ENCODE data around the gene CYRIA. TPM values are rescaled to one million over a fixed set of nuclear protein-coding genes. Genes with fewer than 3 reads are reported as not detected.

Gene CYRIA
- total RNA-seq, 3 donors from 2014 or later, result 0.51 to 1.8 (median 1.8) TPM

DNA sequence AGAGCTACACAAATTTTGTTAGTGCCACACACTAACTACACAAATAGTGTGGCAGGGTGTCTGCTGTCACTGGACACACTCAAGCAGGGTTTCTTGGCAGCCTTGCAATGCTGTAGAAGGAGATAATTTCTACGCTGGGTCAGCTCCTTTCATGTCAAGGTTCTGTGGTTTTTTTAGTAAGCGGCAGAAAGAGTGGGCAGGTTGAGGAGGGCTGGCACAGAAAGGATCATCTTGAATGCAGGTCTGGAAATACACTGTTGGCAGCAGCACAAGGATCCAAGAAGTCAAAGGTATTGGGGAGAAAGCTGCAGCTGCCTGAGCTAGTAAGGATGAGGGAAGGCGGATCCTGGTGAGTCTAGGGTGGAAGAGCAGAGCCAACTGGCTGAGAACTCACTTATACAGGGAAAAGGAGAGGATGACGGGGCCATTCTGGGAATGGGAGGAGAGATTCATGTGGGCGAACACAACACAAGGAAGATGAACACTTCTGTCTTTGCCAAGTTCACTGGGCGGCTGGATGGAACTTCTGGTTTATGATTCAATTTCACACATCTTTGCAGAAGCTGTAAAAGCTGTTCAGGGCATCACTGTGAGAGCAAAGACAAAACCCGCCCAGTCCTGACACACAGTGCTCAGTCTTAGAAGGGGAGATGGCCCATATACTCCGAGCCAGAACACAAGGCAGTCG lies 16.9 kb upstream of the CYRIA start:
- no peaks in the 10 kb centered on the region for H3K36me3 Mint-ChIP-seq (ENCODE audit: insufficient read depth)
- ATAC-seq, result no peak

GRCh38 chr2:16680781-16681180 lies 15.1 kb upstream of the CYRIA start:
- no peak for DNase-seq
- no peak overlapping the region for H3K4me3 Mint-ChIP-seq
- peaks cover 9% of the 10 kb centered on the region for H3K27me3 Mint-ChIP-seq (ENCODE audit: low read depth)
- H3K4me1 Mint-ChIP-seq (ENCODE audit: low read depth), result no peaks in the 10 kb centered on the region
- peaks cover 12% of the 10 kb centered on the region for H3K9me3 Mint-ChIP-seq
- no peak for ATAC-seq
- no peaks in the 10 kb centered on the region for H3K36me3 Mint-ChIP-seq (ENCODE audit: insufficient read depth)

More for the DNA sequence above, 16.9 kb upstream of the CYRIA start:
- Mint-ChIP-seq H3K9me3 (peaks cover 12% of the 10 kb centered on the region), H3K4me1 (ENCODE audit: low read depth) (no peaks in the 10 kb centered on the region), H3K27me3 (ENCODE audit: low read depth) (peaks cover 7% of the 10 kb centered on the region), H3K4me3 (no peak overlapping the region)
- no peak for DNase-seq

GRCh38 chr2:16680304-16680703 lies 14.7 kb upstream of the CYRIA start:
- no peaks in the 10 kb centered on the region for H3K4me1 Mint-ChIP-seq (ENCODE audit: low read depth)
- H3K36me3 Mint-ChIP-seq (ENCODE audit: insufficient read depth), result no peaks in the 10 kb centered on the region
- DNase-seq, result no peak
- H3K9me3 Mint-ChIP-seq, result peaks cover 12% of the 10 kb centered on the region
- H3K4me3 Mint-ChIP-seq, result no peak overlapping the region
- H3K27me3 Mint-ChIP-seq (ENCODE audit: low read depth), result peaks cover 11% of the 10 kb centered on the region
- no peak for ATAC-seq

DNA sequence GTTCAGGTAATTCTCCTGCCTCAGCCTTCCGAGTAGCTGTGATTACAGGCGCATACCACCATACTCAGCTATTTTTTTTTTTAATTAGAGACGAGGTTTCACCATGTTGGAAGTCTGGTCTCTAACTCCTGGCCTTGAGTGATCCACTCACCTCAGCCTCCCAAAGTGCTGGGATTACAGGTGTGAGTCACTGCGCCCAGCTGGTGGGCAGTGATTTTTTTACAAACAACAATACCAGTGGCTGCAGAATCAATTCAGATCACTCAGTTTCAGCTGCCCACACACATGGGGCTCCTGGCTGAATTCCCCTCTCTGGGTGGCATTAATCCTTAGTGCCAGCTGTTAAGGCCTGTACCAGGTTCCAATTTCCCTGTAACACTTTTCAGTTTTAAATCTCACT lies 13.3 kb upstream of the CYRIA start:
- ATAC-seq (no peak), DNase-seq (no peak)
- Mint-ChIP-seq H3K36me3 (ENCODE audit: insufficient read depth) (no peaks in the 10 kb centered on the region), H3K4me1 (ENCODE audit: low read depth) (no peaks in the 10 kb centered on the region), H3K9me3 (peaks cover 12% of the 10 kb centered on the region), H3K4me3 (no peak overlapping the region), H3K27me3 (ENCODE audit: low read depth) (peaks cover 12% of the 10 kb centered on the region)

DNA sequence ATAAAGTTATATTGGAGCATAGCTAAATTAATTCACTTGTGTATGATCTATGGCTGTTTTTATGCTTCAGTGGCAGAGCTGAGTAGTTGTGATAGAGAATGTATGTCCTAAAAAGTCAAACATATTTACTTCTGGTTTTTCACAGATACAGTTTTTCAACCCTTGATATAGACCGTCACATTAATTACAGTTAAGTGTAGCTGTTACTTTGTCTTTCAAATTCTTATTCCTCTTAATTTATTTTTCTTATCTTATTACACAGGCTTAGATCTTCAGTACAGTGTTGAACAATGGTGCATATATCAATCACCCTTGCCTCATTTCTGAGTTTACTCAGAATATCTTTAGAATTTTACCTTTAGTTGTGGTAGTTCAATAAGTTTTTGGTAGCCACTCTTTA lies 12.2 kb upstream of the CYRIA start:
- no peak for ATAC-seq
- no peaks in the 10 kb centered on the region for H3K4me1 Mint-ChIP-seq (ENCODE audit: low read depth)
- peaks cover 12% of the 10 kb centered on the region for H3K9me3 Mint-ChIP-seq
- no peaks in the 10 kb centered on the region for H3K36me3 Mint-ChIP-seq (ENCODE audit: insufficient read depth)
- peaks cover 12% of the 10 kb centered on the region for H3K27me3 Mint-ChIP-seq (ENCODE audit: low read depth)
- no peak for DNase-seq
- no peak overlapping the region for H3K4me3 Mint-ChIP-seq

DNA sequence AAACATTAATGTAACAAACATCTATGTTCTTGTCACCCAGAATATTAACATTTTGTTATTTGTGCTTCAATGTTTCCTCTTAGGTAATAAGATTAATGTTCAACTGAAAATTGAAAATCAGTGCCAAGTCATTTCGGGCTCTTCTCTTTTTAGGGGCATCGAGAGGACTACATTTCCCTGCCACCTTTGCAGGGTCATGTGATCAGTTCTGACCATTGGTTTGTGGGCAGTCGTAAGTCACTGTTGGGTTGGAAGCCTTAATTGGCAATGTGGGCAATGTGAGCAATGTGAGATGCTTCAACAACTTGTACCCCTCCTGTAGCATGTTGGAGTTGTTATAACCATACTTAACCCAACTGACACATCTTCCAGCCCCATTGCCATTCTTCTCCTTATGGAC lies 10.1 kb upstream of the CYRIA start:
- peaks cover 9% of the 10 kb centered on the region for H3K27me3 Mint-ChIP-seq (ENCODE audit: low read depth)
- no peaks in the 10 kb centered on the region for H3K36me3 Mint-ChIP-seq (ENCODE audit: insufficient read depth)
- H3K4me1 Mint-ChIP-seq (ENCODE audit: low read depth), result no peaks in the 10 kb centered on the region
- DNase-seq (no peak), ATAC-seq (no peak)
- H3K9me3 Mint-ChIP-seq, result peaks cover 9% of the 10 kb centered on the region
- no peak overlapping the region for H3K4me3 Mint-ChIP-seq

- ATAC-seq, result no peak
- peaks cover 9% of the 10 kb centered on the region for H3K27me3 Mint-ChIP-seq (ENCODE audit: low read depth)
- H3K4me1 Mint-ChIP-seq (ENCODE audit: low read depth), result no peaks in the 10 kb centered on the region
- H3K36me3 Mint-ChIP-seq (ENCODE audit: insufficient read depth), result no peaks in the 10 kb centered on the region
- peaks cover 9% of the 10 kb centered on the region for H3K9me3 Mint-ChIP-seq
- H3K4me3 Mint-ChIP-seq, result no peak overlapping the region
- no peak for DNase-seq
Measured at GRCh38 chr2:16674154-16674553, 8.5 kb upstream of the CYRIA start.

DNA sequence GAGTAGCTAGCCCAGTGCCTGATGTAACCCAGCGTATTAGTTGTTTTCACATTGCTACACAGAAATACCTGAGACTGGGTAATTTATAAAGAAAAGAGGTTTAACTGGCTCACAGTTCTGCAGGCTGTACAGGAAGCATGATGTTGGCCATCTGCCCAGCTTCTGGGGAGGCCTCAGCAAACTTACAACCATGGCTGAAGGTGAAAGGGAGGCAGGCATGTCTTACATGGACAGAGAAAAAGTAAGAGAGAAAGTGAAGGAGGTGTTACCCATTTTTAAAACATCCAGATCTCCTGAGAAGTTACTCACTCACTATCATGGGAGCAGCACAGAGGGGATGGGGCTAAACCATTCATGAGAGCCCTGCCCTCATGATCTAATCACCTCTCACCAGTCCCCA lies 6.1 kb upstream of the CYRIA start:
- ATAC-seq (no peak), DNase-seq (no peak)
- Mint-ChIP-seq H3K27me3 (ENCODE audit: low read depth) (peaks cover 19% of the 10 kb centered on the region), H3K36me3 (ENCODE audit: insufficient read depth) (no peaks in the 10 kb centered on the region), H3K9me3 (no peaks in the 10 kb centered on the region), H3K4me1 (ENCODE audit: low read depth) (no peaks in the 10 kb centered on the region), H3K4me3 (no peak overlapping the region)

DNA sequence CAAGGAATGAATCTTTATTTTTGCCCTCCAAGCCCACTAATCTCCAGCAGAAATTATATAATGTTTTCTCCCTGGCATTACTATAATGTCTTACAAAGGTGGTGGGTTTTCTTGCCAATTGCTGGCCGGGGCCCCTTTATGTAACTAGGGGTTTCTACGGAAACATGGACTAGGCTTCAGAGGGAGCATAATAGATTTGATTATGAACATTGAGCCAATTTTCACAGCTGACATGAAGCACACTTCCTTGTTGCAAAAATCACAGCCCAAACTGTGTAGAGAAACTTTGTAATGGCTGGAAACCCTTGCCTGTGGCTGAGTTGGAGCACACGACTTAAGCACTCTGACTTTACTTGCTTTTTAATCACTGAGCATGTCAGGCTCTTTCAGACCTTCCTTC lies 3.8 kb upstream of the CYRIA start:
- DNase-seq, result no peak
- H3K27me3 Mint-ChIP-seq (ENCODE audit: low read depth), result peaks cover 27% of the 10 kb centered on the region
- peaks cover 16% of the 10 kb centered on the region for H3K4me1 Mint-ChIP-seq (ENCODE audit: low read depth)

GRCh38 chr2:16666449-16666801 lies 791 bp upstream of the CYRIA start:
- no peaks in the 10 kb centered on the region for H3K9me3 Mint-ChIP-seq
- H3K36me3 Mint-ChIP-seq (ENCODE audit: insufficient read depth), result no peaks in the 10 kb centered on the region
- DNase-seq (no peak), ATAC-seq (peak; percentile 17 to 42)
- H3K4me3 Mint-ChIP-seq, result peak overlapping the region; percentile 73
- H3K27me3 Mint-ChIP-seq (ENCODE audit: low read depth), result peaks cover 43% of the 10 kb centered on the region
- peaks cover 28% of the 10 kb centered on the region for H3K4me1 Mint-ChIP-seq (ENCODE audit: low read depth)

More for the DNA sequence above, 3.8 kb upstream of the CYRIA start:
- no peak for ATAC-seq
- no peaks in the 10 kb centered on the region for H3K36me3 Mint-ChIP-seq (ENCODE audit: insufficient read depth)
- no peak overlapping the region for H3K4me3 Mint-ChIP-seq
- H3K9me3 Mint-ChIP-seq, result no peaks in the 10 kb centered on the region

DNA sequence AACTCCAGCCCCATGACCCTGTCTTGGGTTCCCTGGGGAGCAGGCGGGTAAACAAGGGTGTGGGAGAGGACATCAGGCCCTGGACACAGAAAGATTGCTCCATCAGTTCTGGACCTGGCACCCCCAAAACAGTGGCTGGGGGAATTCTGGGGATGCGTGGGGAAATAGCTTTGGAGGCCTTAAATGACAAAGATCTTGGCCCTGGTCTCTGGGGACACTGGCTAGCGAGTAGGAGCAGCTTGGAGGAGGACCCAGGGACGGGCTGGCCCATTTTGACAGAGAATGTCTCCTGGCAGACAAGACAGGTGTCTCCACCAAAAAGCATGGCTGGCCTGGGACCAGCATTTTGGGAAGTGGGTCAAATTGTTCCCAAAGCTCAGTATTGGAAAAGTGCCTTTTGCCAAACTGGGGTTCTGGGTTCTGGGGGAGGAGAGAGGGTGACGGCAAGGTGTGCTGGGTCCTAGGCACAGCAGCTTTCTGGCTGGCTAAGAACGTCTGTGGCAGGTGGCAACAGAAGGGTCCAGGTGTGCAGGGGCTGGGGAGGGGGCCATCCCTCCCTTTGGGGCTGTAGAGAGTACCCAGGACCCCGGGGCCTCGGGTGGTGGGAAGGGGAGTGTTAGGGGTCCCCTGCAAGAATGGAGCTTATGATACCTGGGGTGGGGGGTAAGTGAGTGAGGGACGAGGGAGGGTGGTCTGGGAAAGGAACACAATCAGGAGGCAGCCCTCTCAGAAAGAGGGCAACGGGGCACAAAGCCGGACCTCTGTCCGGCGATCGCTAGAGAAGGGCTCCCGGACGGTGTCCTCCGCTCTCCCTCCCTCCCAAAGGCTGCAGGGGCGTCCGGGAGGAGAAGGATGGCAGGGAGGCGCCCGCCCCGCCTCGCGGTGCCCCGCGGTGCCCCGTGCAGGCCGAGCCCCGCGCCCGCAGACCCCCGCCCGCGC lies 556 bp downstream of the CYRIA start:
- H3K9me3 Mint-ChIP-seq, result no peaks in the 10 kb centered on the region
- H3K27me3 Mint-ChIP-seq (ENCODE audit: low read depth), result peaks cover 46% of the 10 kb centered on the region
- ATAC-seq (no peak), DNase-seq (no peak)
- H3K4me1 Mint-ChIP-seq (ENCODE audit: low read depth), result peaks cover 28% of the 10 kb centered on the region
- H3K4me3 Mint-ChIP-seq, result peak overlapping the region; percentile 78
- no peaks in the 10 kb centered on the region for H3K36me3 Mint-ChIP-seq (ENCODE audit: insufficient read depth)

DNA sequence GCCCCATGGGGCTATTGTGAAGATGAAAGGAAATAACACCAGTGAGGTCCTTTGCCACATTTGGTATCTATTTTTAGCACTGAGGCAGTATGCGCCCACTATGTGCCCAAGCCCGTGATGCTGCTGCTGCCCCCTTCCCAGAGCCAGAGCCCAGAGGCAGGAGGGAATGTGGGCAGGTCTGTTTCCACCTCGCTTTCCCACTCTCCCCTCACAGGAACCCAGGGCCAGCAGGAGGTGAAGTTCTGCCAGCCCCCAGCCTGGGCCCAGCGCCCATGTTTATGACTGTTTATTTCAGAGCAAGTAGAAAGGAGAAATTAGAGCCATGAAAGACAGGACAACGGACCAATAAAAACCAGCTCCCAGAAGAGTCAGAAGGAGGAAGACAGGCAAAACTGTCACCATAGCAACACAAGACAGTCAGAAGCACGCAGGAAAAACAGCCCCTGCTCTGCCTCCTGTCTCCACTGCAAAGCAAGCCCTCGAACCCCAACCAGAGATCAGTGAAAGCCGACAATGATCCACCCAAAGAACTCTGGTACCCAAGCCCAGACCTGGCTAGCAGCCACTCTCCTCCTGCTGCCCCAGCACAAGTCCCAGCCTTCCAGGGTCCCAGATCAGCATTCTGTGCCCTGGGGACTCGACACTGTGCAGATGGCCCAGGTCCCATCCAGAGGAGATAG lies 1.4 kb downstream of the CYRIA start:
- Mint-ChIP-seq H3K4me3 (peak overlapping the region; percentile 78), H3K4me1 (ENCODE audit: low read depth) (peaks cover 31% of the 10 kb centered on the region), H3K9me3 (no peaks in the 10 kb centered on the region), H3K27me3 (ENCODE audit: low read depth) (peaks cover 46% of the 10 kb centered on the region), H3K36me3 (ENCODE audit: insufficient read depth) (no peaks in the 10 kb centered on the region)
- ATAC-seq (no peak), DNase-seq (no peak)

DNA sequence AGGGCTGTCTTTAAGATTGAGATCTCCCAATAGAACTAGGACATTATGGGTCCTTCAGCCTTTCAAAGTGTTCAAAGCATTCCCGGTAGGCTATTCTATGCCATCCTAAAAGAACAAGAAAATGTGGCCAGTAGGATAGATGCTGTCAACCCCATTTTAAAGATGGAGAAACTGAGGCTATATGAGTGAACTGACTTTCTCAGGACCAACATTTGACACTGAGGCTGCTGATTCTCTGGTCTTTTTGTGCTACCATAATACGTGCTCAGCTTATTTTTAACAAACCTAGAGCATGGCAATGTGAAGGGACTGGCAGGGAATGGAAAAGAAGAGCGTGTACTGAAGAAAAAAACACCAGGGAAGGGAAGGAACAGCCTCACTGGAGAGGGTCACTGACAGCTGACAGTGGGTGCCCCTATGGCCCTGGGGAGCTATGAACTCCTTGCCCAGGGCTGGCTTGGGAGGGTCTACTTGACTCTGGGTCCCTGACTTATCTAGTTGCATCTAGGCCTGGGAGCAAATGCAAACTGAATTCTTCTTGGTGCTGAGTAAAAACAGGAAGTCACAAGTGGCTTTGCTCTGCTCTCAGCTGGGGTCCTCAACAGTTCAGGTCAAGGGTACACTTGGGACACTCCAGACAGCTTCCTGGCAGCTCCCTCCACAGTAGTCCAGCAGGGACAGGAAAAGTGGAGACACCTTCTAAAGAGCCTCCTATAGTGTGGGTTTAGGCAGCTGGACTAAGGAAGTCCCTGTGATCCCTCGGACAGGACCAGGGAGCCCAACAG lies 2.3 kb downstream of the CYRIA start:
- Mint-ChIP-seq H3K27me3 (ENCODE audit: low read depth) (peaks cover 45% of the 10 kb centered on the region), H3K36me3 (ENCODE audit: insufficient read depth) (no peaks in the 10 kb centered on the region), H3K9me3 (no peaks in the 10 kb centered on the region), H3K4me3 (no peak overlapping the region), H3K4me1 (ENCODE audit: low read depth) (peaks cover 34% of the 10 kb centered on the region)
- no peak for DNase-seq
- no peak for ATAC-seq

Measured in activated T-cell treated with anti-CD3 and anti-CD28 coated beads, Interleukin-2, amount 50 U/mL, for 4 hours (primary cell).